ENCODE data around the gene NAGPA. TPM values are rescaled to one million over a fixed set of nuclear protein-coding genes. Genes with fewer than 3 reads are reported as not detected.
"Not testable (repeated sequence)": the region's sequence is repeated elsewhere in the genome, so short reads cannot be mapped to it uniquely, and the experiment has no call there.

Gene NAGPA
- total and polyA plus RNA-seq, 2 experiments from 2014 or later = 6.3 to 20.7 TPM

DNA sequence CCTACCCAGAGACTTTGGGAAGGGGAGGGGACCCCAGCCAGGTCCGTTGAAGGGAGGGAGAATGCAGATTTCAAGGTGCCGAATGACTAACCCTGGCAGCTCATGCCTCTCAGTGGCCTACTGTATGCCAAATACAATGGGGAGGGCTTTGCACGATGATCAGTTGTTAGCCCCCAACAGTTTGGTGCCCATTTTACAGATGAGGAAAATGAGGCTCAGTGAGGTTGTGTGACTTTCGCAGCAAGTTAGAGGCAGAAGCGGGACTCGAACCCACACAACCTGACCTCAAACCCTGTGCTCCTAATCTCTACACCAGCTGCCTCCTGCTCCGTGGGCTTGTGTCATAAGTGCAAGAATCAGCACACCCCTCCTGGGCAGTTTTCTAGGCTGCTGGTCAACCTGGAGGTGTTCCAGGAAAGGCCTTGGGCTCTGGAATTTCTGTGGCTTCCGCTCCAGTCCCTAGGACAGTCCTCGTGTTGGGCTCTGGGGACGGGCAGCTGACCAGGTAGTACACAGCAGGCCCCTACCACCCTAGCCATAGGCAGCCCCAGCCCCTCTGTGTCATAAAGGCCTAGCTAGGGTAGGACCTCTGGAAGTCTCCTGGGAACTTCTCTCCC, 11.9 kb upstream of the NAGPA start (continued):
- TF ChIP-seq, protein P1, sequence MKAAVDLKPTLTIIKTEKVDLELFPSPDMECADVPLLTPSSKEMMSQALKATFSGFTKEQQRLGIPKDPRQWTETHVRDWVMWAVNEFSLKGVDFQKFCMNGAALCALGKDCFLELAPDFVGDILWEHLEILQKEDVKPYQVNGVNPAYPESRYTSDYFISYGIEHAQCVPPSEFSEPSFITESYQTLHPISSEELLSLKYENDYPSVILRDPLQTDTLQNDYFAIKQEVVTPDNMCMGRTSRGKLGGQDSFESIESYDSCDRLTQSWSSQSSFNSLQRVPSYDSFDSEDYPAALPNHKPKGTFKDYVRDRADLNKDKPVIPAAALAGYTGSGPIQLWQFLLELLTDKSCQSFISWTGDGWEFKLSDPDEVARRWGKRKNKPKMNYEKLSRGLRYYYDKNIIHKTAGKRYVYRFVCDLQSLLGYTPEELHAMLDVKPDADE (IDR thresholded peaks at IDR 0.05) = no peak
- TF ChIP-seq, protein P2, sequence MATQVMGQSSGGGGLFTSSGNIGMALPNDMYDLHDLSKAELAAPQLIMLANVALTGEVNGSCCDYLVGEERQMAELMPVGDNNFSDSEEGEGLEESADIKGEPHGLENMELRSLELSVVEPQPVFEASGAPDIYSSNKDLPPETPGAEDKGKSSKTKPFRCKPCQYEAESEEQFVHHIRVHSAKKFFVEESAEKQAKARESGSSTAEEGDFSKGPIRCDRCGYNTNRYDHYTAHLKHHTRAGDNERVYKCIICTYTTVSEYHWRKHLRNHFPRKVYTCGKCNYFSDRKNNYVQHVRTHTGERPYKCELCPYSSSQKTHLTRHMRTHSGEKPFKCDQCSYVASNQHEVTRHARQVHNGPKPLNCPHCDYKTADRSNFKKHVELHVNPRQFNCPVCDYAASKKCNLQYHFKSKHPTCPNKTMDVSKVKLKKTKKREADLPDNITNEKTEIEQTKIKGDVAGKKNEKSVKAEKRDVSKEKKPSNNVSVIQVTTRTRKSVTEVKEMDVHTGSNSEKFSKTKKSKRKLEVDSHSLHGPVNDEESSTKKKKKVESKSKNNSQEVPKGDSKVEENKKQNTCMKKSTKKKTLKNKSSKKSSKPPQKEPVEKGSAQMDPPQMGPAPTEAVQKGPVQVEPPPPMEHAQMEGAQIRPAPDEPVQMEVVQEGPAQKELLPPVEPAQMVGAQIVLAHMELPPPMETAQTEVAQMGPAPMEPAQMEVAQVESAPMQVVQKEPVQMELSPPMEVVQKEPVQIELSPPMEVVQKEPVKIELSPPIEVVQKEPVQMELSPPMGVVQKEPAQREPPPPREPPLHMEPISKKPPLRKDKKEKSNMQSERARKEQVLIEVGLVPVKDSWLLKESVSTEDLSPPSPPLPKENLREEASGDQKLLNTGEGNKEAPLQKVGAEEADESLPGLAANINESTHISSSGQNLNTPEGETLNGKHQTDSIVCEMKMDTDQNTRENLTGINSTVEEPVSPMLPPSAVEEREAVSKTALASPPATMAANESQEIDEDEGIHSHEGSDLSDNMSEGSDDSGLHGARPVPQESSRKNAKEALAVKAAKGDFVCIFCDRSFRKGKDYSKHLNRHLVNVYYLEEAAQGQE (IDR thresholded peaks at IDR 0.05; ENCODE audit: unreplicated experiment) = no peak
- no peak for TF ChIP-seq EZH2phosphoT487 (IDR thresholded peaks at IDR 0.05; ENCODE audit: unreplicated experiment)

DNA sequence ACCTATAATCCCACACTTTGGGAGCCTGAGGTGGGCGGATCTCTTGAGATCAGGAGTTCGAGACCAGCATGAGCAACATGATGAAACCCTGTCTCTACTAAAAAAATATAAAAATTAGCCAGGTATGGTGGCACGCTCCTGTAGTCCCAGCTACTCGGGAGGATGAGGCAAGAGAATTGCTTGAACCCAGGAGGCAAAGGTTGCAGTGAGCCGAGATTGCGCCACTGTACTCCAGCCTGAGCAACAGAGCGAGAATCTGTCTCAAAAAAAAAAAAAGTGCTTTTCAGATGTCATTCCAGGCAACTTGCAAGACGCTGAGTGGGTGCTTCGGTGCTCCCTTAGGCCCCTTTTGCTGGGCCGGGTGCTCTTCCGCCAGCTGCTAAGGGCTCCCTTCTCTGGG, 10.8 kb upstream of the NAGPA start:
- not testable (repeated sequence) for H3K36me3 Mint-ChIP-seq (ENCODE audit: low read depth); H3K79me2 ChIP-seq (replicated peaks; ENCODE audit: insufficient read depth); H3K36me3 ChIP-seq (ENCODE audit: insufficient read depth); H3K4me1 ChIP-seq (ENCODE audit: insufficient read depth); H4K20me1 ChIP-seq (replicated peaks; ENCODE audit: insufficient read depth); H3K27me3 Mint-ChIP-seq (ENCODE audit: insufficient read depth, low read depth, poor library complexity); H3K27me3 ChIP-seq (ENCODE audit: insufficient read depth); H3K27ac Mint-ChIP-seq; H3K27ac ChIP-seq (ENCODE audit: low read depth); H3K9me2 ChIP-seq (ENCODE audit: insufficient read depth); H3K4me3 Mint-ChIP-seq; H2AFZ ChIP-seq; H3K4me2 ChIP-seq; H3K9me3 Mint-ChIP-seq; H3F3A ChIP-seq (replicated peaks; ENCODE audit: low read depth); DNase-seq (ENCODE audit: low spot score); ATAC-seq; H3K4me3 ChIP-seq; H3K4me1 Mint-ChIP-seq

DNA sequence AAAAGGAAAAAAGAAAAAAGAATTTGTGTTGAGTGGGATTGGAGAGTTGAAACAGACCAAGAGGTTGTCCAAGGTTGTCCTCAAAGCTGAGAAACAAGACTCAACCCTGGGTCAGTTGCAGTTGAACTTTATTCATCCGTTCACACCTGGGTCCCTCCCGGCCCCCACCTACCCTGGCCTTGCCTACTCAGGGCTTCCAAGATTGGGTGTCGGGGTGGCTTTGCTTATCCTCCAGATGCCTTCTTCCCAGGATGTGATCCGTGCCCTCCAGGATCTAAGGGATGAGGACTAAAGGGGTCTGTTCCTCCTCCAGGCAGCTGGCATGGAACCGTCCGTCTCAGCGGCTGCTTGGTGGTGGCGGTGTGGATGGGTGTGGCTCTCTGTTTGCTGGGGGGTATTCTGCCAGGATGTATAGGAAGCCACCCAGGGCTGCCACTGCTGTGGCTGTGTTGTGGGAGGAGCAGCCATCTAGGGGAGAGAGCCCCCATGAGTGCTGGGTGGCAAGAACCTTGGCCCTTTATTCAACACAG, 10.3 kb upstream of the NAGPA start:
- Histone ChIP-seq H3F3A (replicated peaks; ENCODE audit: low read depth) (0 out of 2 replicates have a peak, but pooled peaks cover 4% of the 10 kb centered on the region), H3K4me3 (no peak overlapping the region), H3K36me3 (ENCODE audit: insufficient read depth) (no peaks in the 10 kb centered on the region), H4K20me1 (replicated peaks; ENCODE audit: insufficient read depth) (no peaks in the 10 kb centered on the region), H3K27me3 (ENCODE audit: insufficient read depth) (no peaks in the 10 kb centered on the region), H3K9me2 (ENCODE audit: insufficient read depth) (no peaks in the 10 kb centered on the region), H3K27ac (ENCODE audit: low read depth) (no peak overlapping the region), H3K4me1 (ENCODE audit: insufficient read depth) (peaks cover 4% of the 10 kb centered on the region; the same call in 1 of the 2 replicates), H3K4me2 (no peak overlapping the region), H3K79me2 (replicated peaks; ENCODE audit: insufficient read depth) (no peaks in the 10 kb centered on the region), H2AFZ (no peak overlapping the region)
- no peaks in the 10 kb centered on the region for H3K9me3 Mint-ChIP-seq
- H3K36me3 Mint-ChIP-seq (ENCODE audit: low read depth) = no peaks in the 10 kb centered on the region
- no peak overlapping the region for H3K27ac Mint-ChIP-seq
- H3K4me1 Mint-ChIP-seq = peaks cover 9% of the 10 kb centered on the region; the same call in 2 of the 3 replicates
- H3K27me3 Mint-ChIP-seq (ENCODE audit: insufficient read depth, low read depth, poor library complexity) = peaks cover 10% of the 10 kb centered on the region
- H3K4me3 Mint-ChIP-seq = no peak overlapping the region
- DNase-seq (ENCODE audit: low spot score) (no peak), ATAC-seq (no peak)
- no peak for TF ChIP-seq NANOG (IDR thresholded peaks at IDR 0.05; ENCODE audit: borderline replicate concordance)
- TF ChIP-seq CREB1 (CRISPR knock-in tag; IDR thresholded peaks at IDR 0.05; ENCODE audit: low read depth) = no peak
- no peak for TF ChIP-seq POLR2AphosphoS5 (IDR thresholded peaks at IDR 0.05; ENCODE audit: low read depth)
- TF ChIP-seq STAT1 (IDR thresholded peaks at IDR 0.05; ENCODE audit: unreplicated experiment) = no peak
- no peak for TF ChIP-seq EZH2 (IDR thresholded peaks at IDR 0.05; ENCODE audit: low read depth, unreplicated experiment)
